T-helper 2 cell treated with Interferon-gamma antibody and Interleukin-4, amounts not matched to agents 100 ng/mL and 5 ng/mL, for 36 hours (primary cell): ENCODE data around the gene TBC1D30. TPM values are rescaled to one million over a fixed set of nuclear protein-coding genes. Genes with fewer than 3 reads are reported as not detected.

Experiments
- intact Hi-C: fragments of 100-400 bp; cut with micrococcal nuclease; formaldehyde crosslinking; loops from one replicate; pipeline ENCODE4 v1.15.1; 2023
- total RNA-seq: library from RNA; stranded (reverse); gene quantifications from 2 replicates; pipeline ENCODE4 v1.2.3, GENCODE V29; 2022

TBC1D30 gene
- total RNA-seq, 1 donor from 2014 or later, result 0.11 TPM

GRCh38 chr12:64802180-64802775 lies 22.2 kb upstream of the TBC1D30 start:
- intact Hi-C loops, result loop anchor here (2.0 kb wide), 1 partner anchor 431 kb away; no protein-coding TSS in a partner anchor

GRCh38 chr12:64806173-64806572 lies 18.3 kb upstream of the TBC1D30 start:
- intact Hi-C loops, result no loop called here

GRCh38 chr12:64806593-64807460 lies 17.6 kb upstream of the TBC1D30 start:
- intact Hi-C loops, result no loop called here

- intact Hi-C loops, result no loop called here
Observed at GRCh38 chr12:64808110-64808509, 16.3 kb upstream of the TBC1D30 start.

GRCh38 chr12:64810831-64811230 lies 13.6 kb upstream of the TBC1D30 start:
- intact Hi-C loops, result no loop called here

- intact Hi-C loops, result no loop called here
Observed at GRCh38 chr12:64813723-64814122, 10.7 kb upstream of the TBC1D30 start.

GRCh38 chr12:64814432-64814831 lies 10.0 kb upstream of the TBC1D30 start:
- intact Hi-C loops, result no loop called here

- intact Hi-C loops, result no loop called here
Observed at GRCh38 chr12:64819816-64820402, 4.5 kb upstream of the TBC1D30 start.

GRCh38 chr12:64820593-64820992 lies 3.9 kb upstream of the TBC1D30 start:
- intact Hi-C loops, result no loop called here

GRCh38 chr12:64821116-64821630 lies 3.3 kb upstream of the TBC1D30 start:
- intact Hi-C loops, result no loop called here

GRCh38 chr12:64824130-64824499 lies 332 bp upstream of the TBC1D30 start:
- intact Hi-C loops, result no loop called here

GRCh38 chr12:64825143-64826021 lies 935 bp downstream of the TBC1D30 start:
- intact Hi-C loops, result no loop called here

GRCh38 chr12:64826234-64826633 lies 1.8 kb downstream of the TBC1D30 start:
- intact Hi-C loops, result no loop called here

- intact Hi-C loops, result no loop called here
Observed at GRCh38 chr12:64828713-64829112, 4.3 kb downstream of the TBC1D30 start.

GRCh38 chr12:64833928-64834327 lies 9.5 kb downstream of the TBC1D30 start:
- intact Hi-C loops, result no loop called here

GRCh38 chr12:64835901-64836300 lies 11.5 kb downstream of the TBC1D30 start:
- intact Hi-C loops, result no loop called here

GRCh38 chr12:64836856-64837255 lies 12.4 kb downstream of the TBC1D30 start:
- intact Hi-C loops, result no loop called here

GRCh38 chr12:64837427-64837826 lies 13.0 kb downstream of the TBC1D30 start:
- intact Hi-C loops, result no loop called here

GRCh38 chr12:64840119-64840518 lies 15.7 kb downstream of the TBC1D30 start:
- intact Hi-C loops, result no loop called here

- intact Hi-C loops, result no loop called here
Observed at GRCh38 chr12:64840949-64841717, 16.7 kb downstream of the TBC1D30 start.
